Measurements from ENCODE around the gene ZXDC.

The ZXDC gene

DNA sequence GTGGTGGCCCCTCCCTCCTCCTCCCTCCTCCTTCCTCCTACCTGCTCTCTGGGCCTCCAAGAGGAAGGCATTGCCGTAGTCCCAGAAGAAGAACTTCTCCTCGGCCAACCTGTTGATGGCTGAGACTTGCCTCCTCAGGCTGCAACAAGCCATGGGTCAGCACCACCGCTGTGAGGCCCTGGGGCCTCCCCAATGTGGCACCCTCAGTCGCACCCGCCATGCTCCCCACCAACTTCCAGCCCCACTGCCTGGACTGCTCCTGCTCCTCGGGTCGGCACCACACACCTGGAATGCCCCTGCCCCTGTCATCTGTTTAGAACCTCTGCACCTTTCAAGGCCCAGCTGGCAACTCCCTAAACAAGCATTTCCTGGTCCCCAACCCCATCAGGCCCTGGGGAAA is 24.3 kb upstream of the ZXDC start:
- H3K4me1 ChIP-seq = no peaks in the 10 kb centered on the region
- no peaks in the 10 kb centered on the region for H3K9me3 ChIP-seq
- TF ChIP-seq, protein P1, sequence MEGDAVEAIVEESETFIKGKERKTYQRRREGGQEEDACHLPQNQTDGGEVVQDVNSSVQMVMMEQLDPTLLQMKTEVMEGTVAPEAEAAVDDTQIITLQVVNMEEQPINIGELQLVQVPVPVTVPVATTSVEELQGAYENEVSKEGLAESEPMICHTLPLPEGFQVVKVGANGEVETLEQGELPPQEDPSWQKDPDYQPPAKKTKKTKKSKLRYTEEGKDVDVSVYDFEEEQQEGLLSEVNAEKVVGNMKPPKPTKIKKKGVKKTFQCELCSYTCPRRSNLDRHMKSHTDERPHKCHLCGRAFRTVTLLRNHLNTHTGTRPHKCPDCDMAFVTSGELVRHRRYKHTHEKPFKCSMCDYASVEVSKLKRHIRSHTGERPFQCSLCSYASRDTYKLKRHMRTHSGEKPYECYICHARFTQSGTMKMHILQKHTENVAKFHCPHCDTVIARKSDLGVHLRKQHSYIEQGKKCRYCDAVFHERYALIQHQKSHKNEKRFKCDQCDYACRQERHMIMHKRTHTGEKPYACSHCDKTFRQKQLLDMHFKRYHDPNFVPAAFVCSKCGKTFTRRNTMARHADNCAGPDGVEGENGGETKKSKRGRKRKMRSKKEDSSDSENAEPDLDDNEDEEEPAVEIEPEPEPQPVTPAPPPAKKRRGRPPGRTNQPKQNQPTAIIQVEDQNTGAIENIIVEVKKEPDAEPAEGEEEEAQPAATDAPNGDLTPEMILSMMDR (IDR thresholded peaks at IDR 0.05) = no peak
- H3K27ac ChIP-seq = no peak overlapping the region
- DNase-seq = no peak
- H3K27me3 ChIP-seq = peaks cover 0 to 8% of the 10 kb centered on the region in 2 donors
- no peaks in the 10 kb centered on the region for H3K36me3 ChIP-seq
- H3K4me3 ChIP-seq = no peak overlapping the region
- intact Hi-C loops (cut with DNase I; ENCODE audit: low total_unique reads) = no loop called here

DNA sequence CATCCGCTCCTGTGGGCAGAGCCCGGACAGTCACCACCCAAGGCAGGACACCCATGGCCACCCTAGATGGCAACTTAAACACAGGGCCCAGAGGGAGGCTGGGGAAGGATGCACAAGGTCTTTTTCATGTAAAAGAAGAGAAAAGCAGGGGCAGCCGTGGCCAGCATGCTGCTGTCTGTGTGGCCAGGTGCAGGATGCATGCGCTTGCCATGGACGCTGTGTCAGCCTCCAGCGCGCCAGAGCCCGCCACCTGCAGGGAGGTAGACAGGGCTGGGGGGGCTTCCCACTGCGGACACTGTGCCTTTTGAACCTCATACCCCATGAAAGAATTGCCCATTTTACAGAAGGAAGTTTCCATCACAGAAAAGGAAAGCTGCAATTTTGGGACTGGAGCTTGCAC is 23.7 kb upstream of the ZXDC start:
- Histone ChIP-seq H3K4me1 (no peaks in the 10 kb centered on the region), H3K9me3 (no peaks in the 10 kb centered on the region), H3K27me3 (peaks cover 0 to 3% of the 10 kb centered on the region in 2 donors), H3K36me3 (no peaks in the 10 kb centered on the region), H3K27ac (no peak overlapping the region), H3K4me3 (no peak overlapping the region)
- no peak for DNase-seq
- TF ChIP-seq, protein P1 (IDR thresholded peaks at IDR 0.05) = no peak
- intact Hi-C loops (cut with DNase I; ENCODE audit: low total_unique reads) = no loop called here

DNA sequence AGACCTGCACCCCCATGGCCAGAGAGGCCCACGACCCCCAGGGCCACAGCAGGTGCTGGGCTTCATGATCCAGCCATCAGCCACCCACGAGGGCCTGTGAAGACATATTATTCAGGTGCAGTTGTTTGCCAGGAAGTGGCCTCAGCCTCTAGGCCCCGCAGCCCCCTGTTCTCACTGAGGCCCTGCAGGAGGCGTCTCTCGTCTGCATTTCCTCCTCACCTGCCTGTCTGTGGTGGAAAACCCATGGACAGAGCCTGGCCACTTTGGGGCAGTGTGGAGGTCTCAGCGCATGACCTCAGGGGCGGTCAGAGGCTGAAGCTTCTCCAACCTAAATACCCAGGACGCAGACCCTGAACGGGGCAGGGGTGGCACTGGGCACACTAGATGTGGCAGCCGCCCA is 23.2 kb upstream of the ZXDC start:
- Histone ChIP-seq H3K4me3 (no peak overlapping the region), H3K27me3 (peaks cover 0 to 3% of the 10 kb centered on the region in 2 donors), H3K36me3 (no peaks in the 10 kb centered on the region), H3K4me1 (no peaks in the 10 kb centered on the region), H3K27ac (no peak overlapping the region), H3K9me3 (no peaks in the 10 kb centered on the region)
- DNase-seq = no peak
- TF ChIP-seq, protein P1 (IDR thresholded peaks at IDR 0.05) = no peak
- intact Hi-C loops (cut with DNase I; ENCODE audit: low total_unique reads) = no loop called here

DNA sequence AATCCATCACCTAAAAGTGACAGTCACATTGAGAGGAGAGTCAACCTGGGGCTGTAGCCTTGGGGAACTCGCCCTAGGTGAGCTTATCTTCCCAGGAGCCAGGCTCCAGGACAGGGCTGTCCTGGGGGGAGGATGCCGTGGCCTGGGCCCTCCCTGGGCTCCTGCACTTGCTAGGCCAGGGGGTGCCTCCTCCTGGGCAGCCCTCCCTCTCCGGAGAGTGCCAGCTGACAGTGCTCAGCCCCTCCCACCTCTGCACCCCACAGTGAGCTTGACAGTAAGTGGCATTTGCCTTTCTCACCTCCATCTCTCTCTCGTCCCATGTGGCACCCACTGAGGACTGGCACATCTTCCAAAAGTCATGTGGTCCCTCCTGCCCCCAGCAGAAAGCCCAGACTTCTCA is 22.8 kb upstream of the ZXDC start:
- TF ChIP-seq, protein P1 (IDR thresholded peaks at IDR 0.05) = no peak
- intact Hi-C loops (cut with DNase I; ENCODE audit: low total_unique reads) = no loop called here
- Histone ChIP-seq H3K27me3 (peaks cover 0 to 2% of the 10 kb centered on the region in 2 donors), H3K27ac (no peak overlapping the region), H3K4me3 (no peak overlapping the region), H3K36me3 (no peaks in the 10 kb centered on the region), H3K9me3 (no peaks in the 10 kb centered on the region), H3K4me1 (no peaks in the 10 kb centered on the region)
- DNase-seq = no peak

DNA sequence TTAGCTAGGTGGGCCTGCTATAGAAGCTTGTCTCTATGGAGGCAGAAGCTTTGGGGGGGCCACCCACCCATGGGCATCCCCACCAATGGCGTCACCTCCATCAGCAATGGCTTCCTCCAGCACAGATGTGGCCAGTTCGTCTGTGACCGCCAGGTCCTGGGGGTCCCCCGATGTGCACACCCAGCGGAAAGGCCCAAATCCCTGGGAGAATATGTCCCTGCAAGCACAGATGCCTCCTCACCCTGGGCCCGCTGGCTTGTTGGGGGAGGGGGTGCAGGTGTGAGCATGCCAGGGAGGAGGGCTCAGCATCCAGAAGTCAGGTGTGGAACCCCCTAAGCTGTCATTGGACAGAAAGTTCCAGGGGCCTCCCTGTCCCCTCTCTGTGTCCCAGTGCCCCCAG is 22.3 kb upstream of the ZXDC start:
- H3K36me3 ChIP-seq = no peaks in the 10 kb centered on the region
- no peaks in the 10 kb centered on the region for H3K4me1 ChIP-seq
- DNase-seq = no peak
- H3K9me3 ChIP-seq = no peaks in the 10 kb centered on the region
- TF ChIP-seq, protein P1 (IDR thresholded peaks at IDR 0.05) = no peak
- H3K27me3 ChIP-seq = no peaks in the 10 kb centered on the region
- H3K27ac ChIP-seq = no peak overlapping the region
- no peak overlapping the region for H3K4me3 ChIP-seq
- intact Hi-C loops (cut with DNase I; ENCODE audit: low total_unique reads) = no loop called here
